ENCODE measurements around the gene MN1. TPM values are rescaled to one million over a fixed set of nuclear protein-coding genes. Genes with fewer than 3 reads are reported as not detected.
A peak's percentile ranks its signal among the peaks of the same experiment; 100 is the strongest.

MN1 gene
- total and polyA plus RNA-seq, 12 donors, result 0.64 to 2.7 (median 1.1) TPM

DNA sequence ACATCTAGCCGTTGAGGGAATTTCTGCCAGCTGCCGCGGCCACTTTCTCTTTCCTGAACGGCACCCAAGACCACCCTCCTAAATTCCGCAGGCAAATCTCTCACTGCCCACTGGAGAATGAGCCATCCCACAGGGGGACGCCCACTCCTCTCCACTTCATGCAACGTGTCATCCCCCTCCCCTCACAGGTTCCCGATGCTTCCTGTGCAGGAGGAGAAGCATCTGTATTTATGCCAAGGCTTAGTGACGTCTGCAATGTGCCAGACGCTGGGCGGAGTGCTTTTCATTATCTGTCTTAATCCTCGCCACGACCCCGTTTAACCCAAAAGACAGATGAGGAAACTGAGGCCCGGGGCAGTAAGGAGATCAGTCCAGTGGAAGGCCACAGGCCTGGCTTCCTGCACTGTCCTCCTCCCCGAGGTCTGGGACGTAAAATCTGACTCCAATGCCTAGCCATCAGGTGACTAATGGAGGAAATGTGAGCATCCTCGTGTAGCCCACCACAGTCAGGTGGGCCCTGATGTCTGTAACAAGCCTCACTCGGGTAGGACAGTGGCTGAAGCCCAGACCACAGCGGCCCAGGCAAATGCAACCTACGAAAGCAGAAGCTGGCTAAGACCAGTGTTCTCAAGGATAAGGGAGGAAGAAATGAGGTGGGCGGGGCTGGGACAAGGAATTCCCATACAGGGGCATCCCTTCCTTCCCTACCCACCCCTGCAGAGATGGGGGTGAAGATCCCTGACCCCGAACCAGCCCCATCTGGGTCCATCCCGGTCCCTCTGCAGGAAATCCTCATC lies 23.1 kb downstream of the MN1 start:
- H3K27me3 ChIP-seq, result no peaks in the 10 kb centered on the region
- H3K4me3 ChIP-seq, result no peak overlapping the region
- peak in 1 of 7 donors; percentile 13 for DNase-seq
- TF ChIP-seq CTCF (IDR thresholded peaks at IDR 0.05) (no peak), POLR2A (IDR thresholded peaks at IDR 0.05) (no peak)
- 51 to 60% (median 55%) methylated on average over 19 to 24 of the region's 24 CpGs for WGBS, 4 donors
- no peaks in the 10 kb centered on the region for H3K36me3 ChIP-seq (replicated peaks in 1 of 2)
- no peaks in the 10 kb centered on the region for H3K9me3 ChIP-seq (replicated peaks in 1 of 3)
- H3K4me1 ChIP-seq (replicated peaks in 1 of 2), result peaks cover 0 to 8% of the 10 kb centered on the region in 2 donors
- peak overlapping the region in 1 of 5 donors; percentile 50 for H3K27ac ChIP-seq
- intact Hi-C loops (cut with DNase I), result no loop called here

- H3K4me1 ChIP-seq (replicated peaks in 1 of 2), result peaks cover 0 to 8% of the 10 kb centered on the region in 2 donors
- H3K4me3 ChIP-seq, result no peak overlapping the region
- WGBS, 4 donors, result 81 to 86% (median 84%) methylated on average over 9 of the region's 9 CpGs
- H3K36me3 ChIP-seq (replicated peaks in 1 of 2), result no peaks in the 10 kb centered on the region
- intact Hi-C loops (cut with DNase I), result no loop called here
- no peaks in the 10 kb centered on the region for H3K27me3 ChIP-seq
- no peak for DNase-seq
- no peaks in the 10 kb centered on the region for H3K9me3 ChIP-seq (replicated peaks in 1 of 3)
- TF ChIP-seq POLR2A (IDR thresholded peaks at IDR 0.05), result no peak
- no peak for TF ChIP-seq CTCF (IDR thresholded peaks at IDR 0.05)
- no peak overlapping the region for H3K27ac ChIP-seq
Observed at GRCh38 chr22:27777128-27777527, 24.4 kb downstream of the MN1 start.

DNA sequence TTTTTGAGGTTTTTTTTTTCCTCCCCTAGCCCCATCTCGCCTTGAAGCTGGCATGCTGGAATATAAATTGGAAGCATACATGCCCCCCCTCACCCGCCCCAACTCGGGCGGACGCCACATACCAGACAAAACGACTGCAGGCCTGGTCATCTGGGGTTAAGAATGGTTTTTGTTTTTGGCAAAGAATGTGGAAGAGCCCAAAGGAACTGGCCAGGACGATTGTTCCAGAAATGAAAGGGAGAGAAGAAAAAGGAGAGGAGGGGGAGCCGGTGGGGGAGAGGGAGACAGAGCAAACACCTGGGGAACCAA lies 25.0 kb downstream of the MN1 start:
- intact Hi-C loops (cut with DNase I), result no loop called here
- Histone ChIP-seq H3K27me3 (no peaks in the 10 kb centered on the region), H3K27ac (no peak overlapping the region), H3K36me3 (replicated peaks in 1 of 2) (no peaks in the 10 kb centered on the region), H3K9me3 (replicated peaks in 1 of 3) (no peaks in the 10 kb centered on the region), H3K4me3 (no peak overlapping the region), H3K4me1 (replicated peaks in 1 of 2) (peaks cover 0 to 8% of the 10 kb centered on the region in 2 donors)
- WGBS, 4 donors, result 42 to 53% (median 46%) methylated on average over 8 of the region's 8 CpGs
- no peak for DNase-seq
- no peak for TF ChIP-seq CTCF (IDR thresholded peaks at IDR 0.05)
- TF ChIP-seq POLR2A (IDR thresholded peaks at IDR 0.05), result no peak

- Histone ChIP-seq H3K4me3 (no peak overlapping the region), H3K36me3 (replicated peaks in 1 of 2) (no peaks in the 10 kb centered on the region), H3K9me3 (replicated peaks in 1 of 3) (no peaks in the 10 kb centered on the region), H3K27ac (peak overlapping the region in 1 of 5 donors; percentile 15), H3K27me3 (no peaks in the 10 kb centered on the region), H3K4me1 (replicated peaks in 1 of 2) (peaks cover 0 to 8% of the 10 kb centered on the region in 2 donors)
- no peak for DNase-seq
- TF ChIP-seq POLR2A (IDR thresholded peaks at IDR 0.05) (no peak), CTCF (IDR thresholded peaks at IDR 0.05) (no peak)
- WGBS, 4 donors, result 42 to 50% (median 47%) methylated on average over 17 of the region's 17 CpGs
- intact Hi-C loops (cut with DNase I), result no loop called here
Observed at GRCh38 chr22:27775758-27776649, 25.6 kb downstream of the MN1 start.

Measured in adrenal gland (tissue), 12 donors.